Measurements from ENCODE around the gene PTPRT.

DNA sequence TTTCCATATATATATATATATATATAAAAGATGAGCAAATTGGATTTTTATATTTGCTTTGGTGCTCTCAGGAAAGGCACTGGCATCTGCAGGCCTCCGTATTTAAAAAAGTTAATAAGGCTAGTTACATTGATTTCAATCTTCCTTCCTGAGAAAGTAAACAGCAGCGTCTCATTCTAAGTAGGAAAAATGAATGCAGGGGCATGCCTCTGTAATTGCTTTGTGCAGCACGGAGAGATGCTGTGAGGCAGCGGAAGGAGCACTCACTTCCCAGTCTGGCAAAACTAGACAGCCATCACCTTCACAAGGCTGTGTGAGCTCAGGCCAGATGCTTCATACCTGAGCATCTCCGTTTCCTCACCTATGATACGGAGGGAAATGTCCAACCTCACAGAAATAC, 303.7 kb downstream of the PTPRT start:
- TF ChIP-seq, protein P1, sequence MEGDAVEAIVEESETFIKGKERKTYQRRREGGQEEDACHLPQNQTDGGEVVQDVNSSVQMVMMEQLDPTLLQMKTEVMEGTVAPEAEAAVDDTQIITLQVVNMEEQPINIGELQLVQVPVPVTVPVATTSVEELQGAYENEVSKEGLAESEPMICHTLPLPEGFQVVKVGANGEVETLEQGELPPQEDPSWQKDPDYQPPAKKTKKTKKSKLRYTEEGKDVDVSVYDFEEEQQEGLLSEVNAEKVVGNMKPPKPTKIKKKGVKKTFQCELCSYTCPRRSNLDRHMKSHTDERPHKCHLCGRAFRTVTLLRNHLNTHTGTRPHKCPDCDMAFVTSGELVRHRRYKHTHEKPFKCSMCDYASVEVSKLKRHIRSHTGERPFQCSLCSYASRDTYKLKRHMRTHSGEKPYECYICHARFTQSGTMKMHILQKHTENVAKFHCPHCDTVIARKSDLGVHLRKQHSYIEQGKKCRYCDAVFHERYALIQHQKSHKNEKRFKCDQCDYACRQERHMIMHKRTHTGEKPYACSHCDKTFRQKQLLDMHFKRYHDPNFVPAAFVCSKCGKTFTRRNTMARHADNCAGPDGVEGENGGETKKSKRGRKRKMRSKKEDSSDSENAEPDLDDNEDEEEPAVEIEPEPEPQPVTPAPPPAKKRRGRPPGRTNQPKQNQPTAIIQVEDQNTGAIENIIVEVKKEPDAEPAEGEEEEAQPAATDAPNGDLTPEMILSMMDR (IDR thresholded peaks at IDR 0.05), result no peak
- no peak for TF ChIP-seq POLR2A (IDR thresholded peaks at IDR 0.05)
